AG04449 (cell line): ENCODE data around the gene SLC38A1.

Experiments
- CTCF ChIA-PET: fragments of 350-600 bp; formaldehyde crosslinking; extraction: SDS; loops from one replicate; lab custom pipeline; 2021; ENCODE audit warnings: antibody characterized with exemption; lab: Yijun Ruan, JAX
- POLR2A ChIA-PET: fragments of 400-600, 350-600 bp; formaldehyde crosslinking; extraction: SDS; loops from one replicate; lab custom pipeline; 2020; ENCODE audit warnings: antibody characterized with exemption, inconsistent platforms; lab: Yijun Ruan, JAX
- DNase-seq: peaks from one replicate; pipeline ENCODE4 v3.0.0-alpha.2; 2010; ENCODE audit warnings: low read depth, low spot score
- H3K4me3 ChIP-seq: 2 replicates; pipeline ENCODE4 v1.5.1; 2011; ENCODE audit warnings: low read depth, mild to moderate bottlenecking, control low read depth, low read length
- CTCF ChIP-seq: IDR thresholded peaks from one replicate; pipeline ENCODE4 v1.5.1; 2011; ENCODE audit warnings: mild to moderate bottlenecking, moderate library complexity, low read length, control low read depth, inconsistent platforms; ENCODE audit not compliant: insufficient read depth; ENCODE audit errors: missing control alignments

Gene SLC38A1

GRCh38 chr12:46261646-46262045, 7.2 kb downstream of the SLC38A1 start:
- POLR2A ChIA-PET, result no interaction called here
- CTCF ChIA-PET, result no interaction called here
- TF ChIP-seq CTCF, result no peak
- DNase-seq, result no peak
- no peak overlapping the region for H3K4me3 ChIP-seq

- ChIA-PET POLR2A (no interaction called here), CTCF (no interaction called here)
- no peak overlapping the region; the same call in 1 of the 2 replicates for H3K4me3 ChIP-seq
- no peak for DNase-seq
- TF ChIP-seq CTCF, result no peak
These were observed 7.8 kb downstream of the SLC38A1 start for GRCh38 chr12:46260913-46261476.

- peak; percentile 40 for DNase-seq
- ChIA-PET POLR2A (interaction anchor here (0.6 kb wide), 1 partner anchor 45 kb away, joined by 3 read pairs; no protein-coding TSS in a partner anchor), CTCF (interaction anchor here (1.1 to 1.4 kb wide), 2 partner anchors 8 to 36 kb away, joined by 3 read pairs; no protein-coding TSS in a partner anchor)
- TF ChIP-seq CTCF, result no peak
- H3K4me3 ChIP-seq, result no peak overlapping the region; the same call in 1 of the 2 replicates
These were observed 8.5 kb downstream of the SLC38A1 start for GRCh38 chr12:46260124-46260912.

- ChIA-PET POLR2A (interaction anchor here (0.6 kb wide), 1 partner anchor 45 kb away, joined by 3 read pairs; no protein-coding TSS in a partner anchor), CTCF (interaction anchor here (1.1 to 1.4 kb wide), 2 partner anchors 8 to 35 kb away, joined by 3 read pairs; no protein-coding TSS in a partner anchor)
- no peak overlapping the region for H3K4me3 ChIP-seq
- no peak for TF ChIP-seq CTCF
- no peak for DNase-seq
These were observed 9.1 kb downstream of the SLC38A1 start for GRCh38 chr12:46259713-46260112.

- no peak for DNase-seq
- POLR2A ChIA-PET, result no interaction called here
- no peak overlapping the region for H3K4me3 ChIP-seq
- CTCF ChIA-PET, result interaction anchor here (1.1 to 1.4 kb wide), 2 partner anchors 9 to 35 kb away, joined by 3 read pairs; no protein-coding TSS in a partner anchor
- TF ChIP-seq CTCF, result no peak
These were observed 9.8 kb downstream of the SLC38A1 start for GRCh38 chr12:46259071-46259470.

- H3K4me3 ChIP-seq, result no peak overlapping the region
- DNase-seq, result no peak
- CTCF ChIA-PET, result no interaction called here
- POLR2A ChIA-PET, result interaction anchor here (0.6 kb wide), 1 partner anchor 309 kb away, joined by 3 read pairs; no protein-coding TSS in a partner anchor
- TF ChIP-seq CTCF, result no peak
These were observed 10.7 kb downstream of the SLC38A1 start for GRCh38 chr12:46258129-46258528.
